Chondrocyte (in vitro differentiated cells): ENCODE measurements around the gene NELL2. TPM values are rescaled to one million over a fixed set of nuclear protein-coding genes. Genes with fewer than 3 reads are reported as not detected.

Experiments
- DNase-seq: peaks from one replicate; pipeline ENCODE4 v3.0.0; 2021; ENCODE audit warnings: mixed read lengths, low spot score
- H3K27ac Mint-ChIP-seq: one replicate; pipeline ENCODE4 v1.8.0; 2021; ENCODE audit warnings: mild to moderate bottlenecking, moderate library complexity, mixed read lengths; ENCODE audit not compliant: unreplicated experiment
- H3K27me3 Mint-ChIP-seq: 2 replicates; pipeline ENCODE4 v1.8.0; 2021; ENCODE audit warnings: low read depth, mixed read lengths
- H3K36me3 Mint-ChIP-seq: 2 replicates; pipeline ENCODE4 v1.8.0; 2021; ENCODE audit warnings: low read depth, mixed read lengths
- H3K4me1 Mint-ChIP-seq: 2 replicates; pipeline ENCODE4 v1.8.0; 2021; ENCODE audit warnings: low read depth, mild to moderate bottlenecking, mixed read lengths
- H3K4me3 Mint-ChIP-seq: one replicate; pipeline ENCODE4 v1.8.0; 2021; ENCODE audit warnings: mild to moderate bottlenecking, moderate library complexity, mixed read lengths; ENCODE audit not compliant: unreplicated experiment
- H3K9me3 Mint-ChIP-seq: 2 replicates; pipeline ENCODE4 v1.8.0; 2021; ENCODE audit warnings: low read depth, mixed read lengths
- total RNA-seq: library from RNA; stranded (reverse); gene quantifications from 3 replicates; pipeline ENCODE4 v1.2.1, GENCODE V29; 2021
- TF ChIP-seq, protein P1 (sequence below): fragments of 200-600 bp; sonication (generic); IDR thresholded peaks from 2 replicates; pipeline ENCODE4 v1.5.0; 2021; ENCODE audit warnings: antibody characterized with exemption, mild to moderate bottlenecking, moderate library complexity

NELL2 gene
- total RNA-seq, 1 donor from 2014 or later: not detected

DNA sequence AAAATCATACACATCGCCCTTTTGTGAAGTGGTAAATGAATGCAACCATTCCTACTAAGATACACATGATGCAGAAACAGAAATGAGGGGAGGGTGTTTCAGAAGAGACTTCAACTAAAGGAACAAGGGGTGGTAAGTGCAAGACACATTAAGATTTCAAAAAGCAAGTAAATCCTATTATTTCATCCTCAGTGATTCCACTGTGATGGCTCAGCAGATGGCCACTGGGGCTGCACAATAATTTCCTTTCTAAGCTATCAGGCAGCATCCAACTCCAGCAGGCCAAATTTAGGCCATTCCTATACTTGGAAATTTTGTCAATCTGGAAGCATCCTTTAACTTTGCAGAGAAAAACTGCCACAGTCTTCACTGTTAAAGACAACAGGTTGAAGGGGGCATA, 272.4 kb downstream of the NELL2 start:
- no peaks in the 10 kb centered on the region for H3K4me1 Mint-ChIP-seq
- H3K4me3 Mint-ChIP-seq: no peak overlapping the region
- H3K9me3 Mint-ChIP-seq: no peaks in the 10 kb centered on the region

DNA sequence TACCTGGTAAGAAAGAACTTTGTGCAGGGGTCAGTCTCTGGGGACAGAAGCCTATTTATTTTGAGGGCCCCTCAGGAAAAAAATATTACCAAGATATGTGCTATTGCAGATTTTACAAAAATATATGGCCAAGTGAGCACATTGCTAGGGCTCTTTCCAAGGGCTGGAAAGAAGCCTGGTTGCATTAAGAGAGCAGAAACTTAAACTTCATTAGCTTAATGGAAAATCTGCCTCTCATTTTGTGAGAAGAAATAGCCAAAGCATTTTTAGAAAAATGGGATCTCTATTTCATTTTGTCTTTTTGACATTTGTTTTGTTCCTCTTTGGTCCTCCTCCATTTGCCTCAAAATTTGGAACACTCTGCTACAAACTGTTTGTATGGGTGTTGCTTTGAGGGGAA, 283.5 kb downstream of the NELL2 start:
- Mint-ChIP-seq H3K9me3 (peaks cover 9% of the 10 kb centered on the region), H3K27me3 (no peaks in the 10 kb centered on the region), H3K36me3 (no peaks in the 10 kb centered on the region), H3K27ac (no peak overlapping the region), H3K4me1 (peaks cover 9% of the 10 kb centered on the region), H3K4me3 (no peak overlapping the region)
- TF ChIP-seq, protein P1, sequence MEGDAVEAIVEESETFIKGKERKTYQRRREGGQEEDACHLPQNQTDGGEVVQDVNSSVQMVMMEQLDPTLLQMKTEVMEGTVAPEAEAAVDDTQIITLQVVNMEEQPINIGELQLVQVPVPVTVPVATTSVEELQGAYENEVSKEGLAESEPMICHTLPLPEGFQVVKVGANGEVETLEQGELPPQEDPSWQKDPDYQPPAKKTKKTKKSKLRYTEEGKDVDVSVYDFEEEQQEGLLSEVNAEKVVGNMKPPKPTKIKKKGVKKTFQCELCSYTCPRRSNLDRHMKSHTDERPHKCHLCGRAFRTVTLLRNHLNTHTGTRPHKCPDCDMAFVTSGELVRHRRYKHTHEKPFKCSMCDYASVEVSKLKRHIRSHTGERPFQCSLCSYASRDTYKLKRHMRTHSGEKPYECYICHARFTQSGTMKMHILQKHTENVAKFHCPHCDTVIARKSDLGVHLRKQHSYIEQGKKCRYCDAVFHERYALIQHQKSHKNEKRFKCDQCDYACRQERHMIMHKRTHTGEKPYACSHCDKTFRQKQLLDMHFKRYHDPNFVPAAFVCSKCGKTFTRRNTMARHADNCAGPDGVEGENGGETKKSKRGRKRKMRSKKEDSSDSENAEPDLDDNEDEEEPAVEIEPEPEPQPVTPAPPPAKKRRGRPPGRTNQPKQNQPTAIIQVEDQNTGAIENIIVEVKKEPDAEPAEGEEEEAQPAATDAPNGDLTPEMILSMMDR: no peak
- DNase-seq: no peak

More for the DNA sequence above, 272.4 kb downstream of the NELL2 start:
- no peak for DNase-seq
- TF ChIP-seq, protein P1: no peak
- Mint-ChIP-seq H3K36me3 (no peaks in the 10 kb centered on the region), H3K27me3 (no peaks in the 10 kb centered on the region), H3K27ac (no peak overlapping the region)

DNA sequence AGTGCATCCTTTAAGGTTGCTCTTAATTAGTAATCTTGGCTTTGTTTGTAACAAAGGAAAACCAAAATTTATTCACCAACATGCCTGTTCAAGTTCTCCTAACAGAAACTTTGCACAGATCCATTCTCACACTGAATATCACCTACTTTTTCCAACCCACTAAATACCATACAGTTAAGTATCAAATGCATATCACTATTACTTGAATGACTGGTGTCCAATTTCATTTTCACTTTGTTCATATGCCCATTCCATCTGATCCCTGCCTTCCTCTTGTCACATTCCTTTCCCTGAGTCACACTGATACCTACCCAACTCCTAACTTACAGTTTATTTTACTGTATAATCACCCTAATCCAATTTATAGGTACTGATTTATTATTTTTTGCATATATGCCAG, 286.4 kb downstream of the NELL2 start:
- no peaks in the 10 kb centered on the region for H3K27me3 Mint-ChIP-seq
- no peaks in the 10 kb centered on the region for H3K36me3 Mint-ChIP-seq
- no peak overlapping the region for H3K4me3 Mint-ChIP-seq
- no peak for DNase-seq
- H3K4me1 Mint-ChIP-seq: peaks cover 9% of the 10 kb centered on the region
- H3K27ac Mint-ChIP-seq: no peak overlapping the region
- TF ChIP-seq, protein P1: no peak
- H3K9me3 Mint-ChIP-seq: peaks cover 9% of the 10 kb centered on the region

- Mint-ChIP-seq H3K4me1 (peaks cover 9% of the 10 kb centered on the region), H3K9me3 (peaks cover 9% of the 10 kb centered on the region), H3K36me3 (no peaks in the 10 kb centered on the region), H3K27ac (no peak overlapping the region), H3K4me3 (no peak overlapping the region), H3K27me3 (no peaks in the 10 kb centered on the region)
- TF ChIP-seq, protein P1: no peak
- DNase-seq: no peak
Measured at GRCh38 chr12:44588651-44589050, 287.5 kb downstream of the NELL2 start.

DNA sequence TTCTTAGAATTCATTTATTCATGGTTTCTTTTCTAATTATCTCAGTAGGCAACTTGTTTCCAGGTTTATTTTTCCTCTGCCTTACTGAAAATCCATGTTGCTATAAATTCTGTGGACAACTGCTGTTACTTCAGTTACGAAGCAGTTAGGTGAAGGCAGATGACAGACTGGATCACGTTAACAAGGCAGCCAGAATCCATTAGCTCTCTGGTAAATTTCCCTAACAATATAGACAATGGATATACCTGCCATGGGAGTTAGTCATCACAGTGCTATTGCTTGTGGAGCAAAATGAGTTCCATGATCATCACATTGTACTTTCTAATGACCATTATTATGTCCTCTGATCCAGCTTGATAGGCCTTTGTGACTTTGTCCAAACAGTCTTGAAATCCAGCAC, 291.5 kb downstream of the NELL2 start:
- Mint-ChIP-seq H3K27me3 (no peaks in the 10 kb centered on the region), H3K4me1 (peaks cover 16% of the 10 kb centered on the region), H3K4me3 (no peak overlapping the region), H3K36me3 (no peaks in the 10 kb centered on the region), H3K9me3 (no peaks in the 10 kb centered on the region), H3K27ac (no peak overlapping the region)
- TF ChIP-seq, protein P1: no peak
- no peak for DNase-seq
